HCT116 (cell line): ENCODE data around the gene BPIFB3.

Experiments
- EZH2 ChIP-seq: fragments of 200-600 bp; sonication (generic); IDR thresholded peaks from 2 replicates; pipeline ENCODE4 v1.6.1; 2017; ENCODE audit warnings: antibody characterized with exemption, mixed run types
- POLR2A ChIP-seq: IDR thresholded peaks from 2 replicates; pipeline ENCODE4 v1.7.0; 2011; ENCODE audit warnings: borderline replicate concordance; ENCODE audit not compliant: insufficient read depth, insufficient read length; ENCODE audit errors: extremely low read depth
- POLR2AphosphoS5 ChIP-seq: IDR thresholded peaks from 2 replicates; pipeline ENCODE4 v1.6.1; 2011; ENCODE audit warnings: mild to moderate bottlenecking, low read depth, low read length, moderate library complexity
- TF ChIP-seq, protein P1 (sequence below): IDR thresholded peaks from 2 replicates; pipeline ENCODE4 v1.6.1; 2012

- TF ChIP-seq EZH2 (no peak), POLR2AphosphoS5 (no peak), POLR2A (no peak)
- TF ChIP-seq, protein P1, sequence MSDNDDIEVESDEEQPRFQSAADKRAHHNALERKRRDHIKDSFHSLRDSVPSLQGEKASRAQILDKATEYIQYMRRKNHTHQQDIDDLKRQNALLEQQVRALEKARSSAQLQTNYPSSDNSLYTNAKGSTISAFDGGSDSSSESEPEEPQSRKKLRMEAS = no peak
Measured at GRCh38 chr20:33005908-33006775, 47.6 kb upstream of the BPIFB3 start.
